ENCODE measurements around the gene TLR5. TPM values are rescaled to one million over a fixed set of nuclear protein-coding genes. Genes with fewer than 3 reads are reported as not detected.

Gene TLR5, protein sequence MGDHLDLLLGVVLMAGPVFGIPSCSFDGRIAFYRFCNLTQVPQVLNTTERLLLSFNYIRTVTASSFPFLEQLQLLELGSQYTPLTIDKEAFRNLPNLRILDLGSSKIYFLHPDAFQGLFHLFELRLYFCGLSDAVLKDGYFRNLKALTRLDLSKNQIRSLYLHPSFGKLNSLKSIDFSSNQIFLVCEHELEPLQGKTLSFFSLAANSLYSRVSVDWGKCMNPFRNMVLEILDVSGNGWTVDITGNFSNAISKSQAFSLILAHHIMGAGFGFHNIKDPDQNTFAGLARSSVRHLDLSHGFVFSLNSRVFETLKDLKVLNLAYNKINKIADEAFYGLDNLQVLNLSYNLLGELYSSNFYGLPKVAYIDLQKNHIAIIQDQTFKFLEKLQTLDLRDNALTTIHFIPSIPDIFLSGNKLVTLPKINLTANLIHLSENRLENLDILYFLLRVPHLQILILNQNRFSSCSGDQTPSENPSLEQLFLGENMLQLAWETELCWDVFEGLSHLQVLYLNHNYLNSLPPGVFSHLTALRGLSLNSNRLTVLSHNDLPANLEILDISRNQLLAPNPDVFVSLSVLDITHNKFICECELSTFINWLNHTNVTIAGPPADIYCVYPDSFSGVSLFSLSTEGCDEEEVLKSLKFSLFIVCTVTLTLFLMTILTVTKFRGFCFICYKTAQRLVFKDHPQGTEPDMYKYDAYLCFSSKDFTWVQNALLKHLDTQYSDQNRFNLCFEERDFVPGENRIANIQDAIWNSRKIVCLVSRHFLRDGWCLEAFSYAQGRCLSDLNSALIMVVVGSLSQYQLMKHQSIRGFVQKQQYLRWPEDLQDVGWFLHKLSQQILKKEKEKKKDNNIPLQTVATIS
- total RNA-seq = 0.17 and 0.77 TPM in 2 replicates
- polyA plus RNA-seq = 0.19 and 0.36 TPM in 2 replicates
- polyA plus RNA-seq (2012) = 0.09 and 0.15 TPM in 2 replicates
- polyA minus RNA-seq (ENCODE audit: low replicate concordance) = not detected in 2 replicates

DNA sequence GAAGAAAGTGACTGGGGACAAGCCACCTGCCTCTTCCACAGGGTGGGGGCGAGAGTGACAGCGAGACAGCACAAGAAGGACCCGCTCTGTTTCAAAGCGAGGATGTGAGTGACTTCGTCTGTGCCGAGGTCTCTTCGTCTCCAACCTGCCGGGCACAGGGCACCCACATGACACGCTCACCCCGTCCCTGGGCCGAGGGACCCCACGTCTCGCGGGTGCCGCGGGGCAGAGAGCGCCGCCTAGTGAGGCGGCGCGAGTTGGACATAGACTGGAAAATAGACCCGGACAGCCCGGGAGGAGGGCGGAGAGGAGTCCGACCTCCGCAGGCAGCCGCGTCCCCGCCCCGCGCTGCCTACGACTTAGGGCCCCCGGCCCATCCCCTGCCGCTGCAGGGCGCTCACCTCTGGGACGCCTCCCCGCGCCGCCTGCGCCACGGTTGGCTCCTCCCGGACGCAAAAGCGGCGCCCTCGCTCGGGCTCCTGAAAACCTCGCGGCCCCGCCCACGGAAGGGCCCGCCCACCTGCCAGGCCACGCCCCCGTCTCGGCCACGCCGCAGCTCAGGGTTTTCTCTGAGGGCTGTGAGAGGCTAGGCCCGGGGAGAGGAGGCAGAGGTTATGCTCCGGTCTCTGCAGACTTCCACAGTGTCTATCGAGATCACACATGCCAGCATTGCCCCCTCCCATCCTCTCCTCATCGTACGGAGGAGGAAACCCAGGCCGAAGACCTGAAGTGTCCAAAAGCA is at the start of gene TLR5:
Gene TLR5 (minus strand): TSS at position 454 of the 742 bp plus-strand sequence. CDS start 30,217 bp downstream, outside the sequence.
- peak within 1 kb of the TSS; percentile 30 for H3K9ac ChIP-seq (ENCODE audit: insufficient read depth, low read length)
- no peaks in the 10 kb centered on the region for H3K9me3 ChIP-seq (ENCODE audit: control insufficient read depth, insufficient read depth, low read depth, low read length)
- TF ChIP-seq EZH2 (IDR thresholded peaks at IDR 0.05; ENCODE audit: low read length, missing control alignments) = no peak
- TF ChIP-seq, protein P1, sequence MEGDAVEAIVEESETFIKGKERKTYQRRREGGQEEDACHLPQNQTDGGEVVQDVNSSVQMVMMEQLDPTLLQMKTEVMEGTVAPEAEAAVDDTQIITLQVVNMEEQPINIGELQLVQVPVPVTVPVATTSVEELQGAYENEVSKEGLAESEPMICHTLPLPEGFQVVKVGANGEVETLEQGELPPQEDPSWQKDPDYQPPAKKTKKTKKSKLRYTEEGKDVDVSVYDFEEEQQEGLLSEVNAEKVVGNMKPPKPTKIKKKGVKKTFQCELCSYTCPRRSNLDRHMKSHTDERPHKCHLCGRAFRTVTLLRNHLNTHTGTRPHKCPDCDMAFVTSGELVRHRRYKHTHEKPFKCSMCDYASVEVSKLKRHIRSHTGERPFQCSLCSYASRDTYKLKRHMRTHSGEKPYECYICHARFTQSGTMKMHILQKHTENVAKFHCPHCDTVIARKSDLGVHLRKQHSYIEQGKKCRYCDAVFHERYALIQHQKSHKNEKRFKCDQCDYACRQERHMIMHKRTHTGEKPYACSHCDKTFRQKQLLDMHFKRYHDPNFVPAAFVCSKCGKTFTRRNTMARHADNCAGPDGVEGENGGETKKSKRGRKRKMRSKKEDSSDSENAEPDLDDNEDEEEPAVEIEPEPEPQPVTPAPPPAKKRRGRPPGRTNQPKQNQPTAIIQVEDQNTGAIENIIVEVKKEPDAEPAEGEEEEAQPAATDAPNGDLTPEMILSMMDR (conservative IDR thresholded peaks at IDR 0.05 in 1 of 2, IDR thresholded peaks at IDR 0.05 in 1 of 2; ENCODE audit: low read depth in 1 of 2, low read length in 2 of 2) = peak; percentile 52 to 70
- H2AFZ ChIP-seq (ENCODE audit: low read length) = peak within 1 kb of the TSS; percentile 74
- no peak within 1 kb of the TSS for H3K27ac ChIP-seq (ENCODE audit: insufficient read depth, low read length)
- H3K36me3 ChIP-seq (ENCODE audit: control insufficient read depth, insufficient read depth, low read length) = no peaks in the 10 kb centered on the region
- peak within 1 kb of the TSS; percentile 43 to 64 (median 56) for H3K4me3 ChIP-seq (replicated peaks in 1 of 4; ENCODE audit: control extremely low read depth in 1 of 4, insufficient read depth in 1 of 4, low read depth in 3 of 4, low read length in 4 of 4)
- H3K4me2 ChIP-seq (ENCODE audit: extremely low read depth, insufficient read depth, low read length) = peak within 1 kb of the TSS; percentile 82
- no peaks in the 10 kb centered on the region for H3K4me1 ChIP-seq (ENCODE audit: control insufficient read depth, extremely low read depth, insufficient read depth, low read length)
- no peaks in the 10 kb centered on the region for H4K20me1 ChIP-seq (ENCODE audit: control insufficient read depth, extremely low read depth, insufficient read depth, low read length)
- no peaks in the 10 kb centered on the region for H3K79me2 ChIP-seq (ENCODE audit: control insufficient read depth, insufficient read depth, low read length)
- peak; percentile 14 to 71 for DNase-seq (ENCODE audit: low read depth in 2 of 2)
- peaks cover 3% of the 10 kb centered on the region for H3K27me3 ChIP-seq (ENCODE audit: control insufficient read depth, insufficient read depth, low read length)

DNA sequence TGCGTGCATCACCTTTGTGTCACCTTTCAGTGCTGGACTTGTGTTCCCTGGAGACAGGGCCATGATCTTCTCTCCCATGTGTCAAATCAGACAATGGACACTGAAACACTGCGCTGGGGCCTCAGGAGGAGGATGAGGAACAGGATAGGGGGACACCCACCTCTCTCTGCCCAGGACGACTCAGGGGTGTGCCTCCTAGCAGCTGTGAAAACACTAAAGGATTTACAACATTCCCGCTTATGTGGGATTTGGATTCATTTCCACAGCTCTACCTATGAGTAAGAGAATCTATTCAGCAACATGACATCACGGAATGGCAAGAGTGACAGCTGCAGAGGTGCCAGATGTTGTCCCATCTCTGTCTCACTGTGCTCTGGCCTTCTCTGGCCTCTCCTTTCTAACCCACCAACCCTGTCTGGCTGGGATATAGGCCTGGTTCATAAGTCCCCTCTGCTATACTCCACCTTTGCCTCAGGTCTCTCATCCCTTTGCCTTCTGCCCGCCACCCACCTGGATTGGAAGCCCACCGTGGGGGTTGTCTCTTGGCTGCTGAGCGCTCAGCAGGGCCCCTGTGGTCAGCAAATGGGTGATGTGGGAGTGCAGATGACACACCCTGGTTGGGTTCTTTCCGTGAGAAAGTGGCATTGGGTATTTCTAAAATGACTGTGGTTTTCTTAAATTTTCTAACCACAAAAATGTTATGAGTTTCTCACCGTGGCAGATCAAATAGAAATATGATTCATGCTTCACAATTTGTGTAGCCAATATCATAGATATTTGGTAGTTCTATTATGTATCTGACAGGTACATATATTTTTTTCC is 47.1 kb upstream of the TLR5 start:
- Histone ChIP-seq H3K9ac (ENCODE audit: insufficient read depth, low read length) (no peak overlapping the region), H3K4me2 (ENCODE audit: extremely low read depth, insufficient read depth, low read length) (no peak overlapping the region), H4K20me1 (ENCODE audit: control insufficient read depth, extremely low read depth, insufficient read depth, low read length) (no peaks in the 10 kb centered on the region), H3K9me3 (ENCODE audit: control insufficient read depth, insufficient read depth, low read depth, low read length) (no peaks in the 10 kb centered on the region), H3K79me2 (ENCODE audit: control insufficient read depth, insufficient read depth, low read length) (no peaks in the 10 kb centered on the region), H3K27me3 (ENCODE audit: control insufficient read depth, insufficient read depth, low read length) (peaks cover 8% of the 10 kb centered on the region), H2AFZ (ENCODE audit: low read length) (no peak overlapping the region), H3K4me1 (ENCODE audit: control insufficient read depth, extremely low read depth, insufficient read depth, low read length) (no peaks in the 10 kb centered on the region), H3K36me3 (ENCODE audit: control insufficient read depth, insufficient read depth, low read length) (no peaks in the 10 kb centered on the region), H3K4me3 (replicated peaks in 1 of 4; ENCODE audit: control extremely low read depth in 1 of 4, insufficient read depth in 1 of 4, low read depth in 3 of 4, low read length in 4 of 4) (no peak overlapping the region), H3K27ac (ENCODE audit: insufficient read depth, low read length) (no peak overlapping the region)
- peak in 1 of 2 donors; percentile 89 for DNase-seq (ENCODE audit: low read depth in 2 of 2)
- TF ChIP-seq EZH2 (IDR thresholded peaks at IDR 0.05; ENCODE audit: low read length, missing control alignments) = no peak

DNA sequence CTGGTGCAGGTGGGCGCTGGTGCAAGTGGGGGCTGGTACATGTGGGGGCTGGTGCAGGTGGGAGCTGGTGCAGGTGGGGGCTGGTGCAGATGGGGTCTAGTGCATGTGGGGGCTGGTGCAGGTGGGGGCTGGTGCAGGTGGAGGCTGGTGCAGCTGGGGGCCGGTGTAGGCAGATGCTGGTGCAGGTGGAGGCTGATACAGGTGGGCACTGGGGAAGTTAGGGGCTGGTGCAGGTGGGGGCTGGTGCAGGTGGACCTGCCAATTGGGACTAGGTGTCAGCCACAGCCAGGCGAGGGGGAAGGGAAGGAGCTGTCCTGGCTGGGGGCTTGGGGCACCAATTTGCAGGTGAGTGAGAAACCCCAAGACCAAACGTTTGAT is 46.5 kb upstream of the TLR5 start:
- no peaks in the 10 kb centered on the region for H3K9me3 ChIP-seq (ENCODE audit: control insufficient read depth, insufficient read depth, low read depth, low read length)
- H3K4me3 ChIP-seq (replicated peaks in 1 of 4; ENCODE audit: control extremely low read depth in 1 of 4, insufficient read depth in 1 of 4, low read depth in 3 of 4, low read length in 4 of 4) = no peak overlapping the region
- H3K4me1 ChIP-seq (ENCODE audit: control insufficient read depth, extremely low read depth, insufficient read depth, low read length) = no peaks in the 10 kb centered on the region
- no peak for TF ChIP-seq EZH2 (IDR thresholded peaks at IDR 0.05; ENCODE audit: low read length, missing control alignments)
- TF ChIP-seq, protein P1 (conservative IDR thresholded peaks at IDR 0.05 in 1 of 2, IDR thresholded peaks at IDR 0.05 in 1 of 2; ENCODE audit: low read depth in 1 of 2, low read length in 2 of 2) = no peak
- H3K36me3 ChIP-seq (ENCODE audit: control insufficient read depth, insufficient read depth, low read length) = no peaks in the 10 kb centered on the region
- peaks cover 8% of the 10 kb centered on the region for H3K27me3 ChIP-seq (ENCODE audit: control insufficient read depth, insufficient read depth, low read length)
- H3K4me2 ChIP-seq (ENCODE audit: extremely low read depth, insufficient read depth, low read length) = no peak overlapping the region
- H4K20me1 ChIP-seq (ENCODE audit: control insufficient read depth, extremely low read depth, insufficient read depth, low read length) = no peaks in the 10 kb centered on the region
- DNase-seq (ENCODE audit: low read depth in 2 of 2) = no peak
- H3K79me2 ChIP-seq (ENCODE audit: control insufficient read depth, insufficient read depth, low read length) = no peaks in the 10 kb centered on the region
- no peak overlapping the region for H2AFZ ChIP-seq (ENCODE audit: low read length)
- H3K27ac ChIP-seq (ENCODE audit: insufficient read depth, low read length) = no peak overlapping the region
- H3K9ac ChIP-seq (ENCODE audit: insufficient read depth, low read length) = no peak overlapping the region
